SJCRH30 (cell line): ENCODE results near the gene CGNL1. TPM values are rescaled to one million over a fixed set of nuclear protein-coding genes. Genes with fewer than 3 reads are reported as not detected.
A peak's percentile ranks its signal among the peaks of the same experiment; 100 is the strongest.

ENCODE experiments used
- DNase-seq, 2 experiments: peaks; one replicate each; pipeline ENCODE4 v3.0.0-alpha.2; 2015 to 2020
- H3K27ac ChIP-seq: fragments of 250-450 bp; sonication (Bioruptor Pico); 2 replicates; pipeline ENCODE4 v1.5.1; 2020; ENCODE audit warnings: mild to moderate bottlenecking, moderate library complexity
- H3K27me3 ChIP-seq: fragments of 250-450 bp; sonication (Bioruptor Pico); 2 replicates; pipeline ENCODE4 v1.5.1; 2020; ENCODE audit warnings: mild to moderate bottlenecking, moderate library complexity
- H3K36me3 ChIP-seq: fragments of 250-450 bp; sonication (Bioruptor Pico); 2 replicates; pipeline ENCODE4 v1.5.1; 2020; ENCODE audit warnings: mild to moderate bottlenecking, moderate library complexity
- H3K4me1 ChIP-seq: fragments of 250-450 bp; sonication (Bioruptor Pico); 2 replicates; pipeline ENCODE4 v1.5.1; 2020; ENCODE audit warnings: mild to moderate bottlenecking, moderate library complexity
- H3K4me3 ChIP-seq: fragments of 250-450 bp; sonication (Bioruptor Pico); 2 replicates; pipeline ENCODE4 v1.5.1; 2020; ENCODE audit warnings: mild to moderate bottlenecking, moderate library complexity
- H3K9me3 ChIP-seq: fragments of 250-450 bp; sonication (Bioruptor Pico); replicated peaks from 2 replicates; pipeline ENCODE4 v1.5.1; 2020; ENCODE audit warnings: mild to moderate bottlenecking, moderate library complexity
- total RNA-seq: library from RNA; depleted of rRNA; stranded (reverse); fragments of >200 nt; shearing (Covaris generic); gene quantifications from 2 replicates; pipeline ENCODE4 v1.2.3, GENCODE V29; 2014

CGNL1 gene
- total RNA-seq, 1 experiment from 2014 or later: 5.5 TPM

DNA sequence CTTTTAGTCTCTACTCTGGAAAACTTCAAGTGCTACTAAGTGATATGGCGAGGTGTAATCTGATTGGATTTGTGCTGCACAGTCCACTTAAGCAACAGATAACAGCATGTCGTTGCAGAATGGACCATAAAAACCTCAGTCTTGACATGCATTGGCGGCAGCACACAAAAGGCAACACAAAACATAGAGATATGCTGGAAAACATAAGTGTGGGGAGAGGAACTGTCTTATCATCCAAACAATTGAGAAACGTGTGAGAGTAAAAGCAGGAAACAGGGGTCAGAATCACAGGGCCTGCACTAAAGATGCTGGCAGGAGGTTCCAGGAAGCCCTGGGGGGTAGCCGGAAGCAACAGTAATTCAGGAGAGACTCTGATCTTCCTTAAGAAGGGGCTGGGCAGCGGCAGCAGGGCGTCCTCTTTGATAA, 82.1 kb downstream of the CGNL1 start:
- no peak overlapping the region for H3K27ac ChIP-seq

DNA sequence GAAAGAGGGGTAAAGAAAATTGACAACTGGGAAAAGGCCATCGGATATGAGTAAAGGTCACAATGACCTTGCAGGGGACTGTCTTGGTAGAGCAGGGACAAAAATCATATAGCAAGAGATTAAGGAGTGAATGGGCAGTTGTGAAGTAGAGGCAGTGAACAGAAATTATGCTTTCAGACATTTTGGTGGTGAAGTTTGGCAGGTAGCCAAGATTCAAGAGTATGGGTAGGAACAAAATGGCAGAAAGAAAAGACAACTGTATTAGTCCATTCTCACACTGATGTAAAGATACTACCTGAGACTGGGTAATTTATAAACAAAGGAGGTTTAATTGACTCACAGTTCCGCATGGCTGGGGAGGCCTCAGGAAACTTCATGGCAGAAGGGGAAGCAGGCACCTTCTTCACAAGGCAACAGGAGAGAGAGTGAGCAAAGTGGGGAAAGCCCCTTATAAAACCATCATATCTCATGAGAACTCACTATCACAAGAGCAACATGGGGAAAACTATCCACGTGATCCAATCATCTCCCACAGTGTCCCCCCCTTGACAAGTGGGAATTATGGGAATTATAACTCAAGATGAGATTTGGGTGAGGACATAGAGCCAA, 84.0 kb downstream of the CGNL1 start:
- Histone ChIP-seq H3K9me3 (no peaks in the 10 kb centered on the region), H3K27me3 (no peaks in the 10 kb centered on the region), H3K4me3 (no peak overlapping the region), H3K27ac (no peak overlapping the region), H3K4me1 (no peaks in the 10 kb centered on the region), H3K36me3 (no peaks in the 10 kb centered on the region)
- DNase-seq: peak in 1 of 2 experiments; percentile 20

More for the DNA sequence above, 82.1 kb downstream of the CGNL1 start:
- H3K4me3 ChIP-seq: no peak overlapping the region
- no peak for DNase-seq
- no peaks in the 10 kb centered on the region for H3K27me3 ChIP-seq
- no peaks in the 10 kb centered on the region for H3K36me3 ChIP-seq
- H3K9me3 ChIP-seq: no peaks in the 10 kb centered on the region
- H3K4me1 ChIP-seq: no peaks in the 10 kb centered on the region

DNA sequence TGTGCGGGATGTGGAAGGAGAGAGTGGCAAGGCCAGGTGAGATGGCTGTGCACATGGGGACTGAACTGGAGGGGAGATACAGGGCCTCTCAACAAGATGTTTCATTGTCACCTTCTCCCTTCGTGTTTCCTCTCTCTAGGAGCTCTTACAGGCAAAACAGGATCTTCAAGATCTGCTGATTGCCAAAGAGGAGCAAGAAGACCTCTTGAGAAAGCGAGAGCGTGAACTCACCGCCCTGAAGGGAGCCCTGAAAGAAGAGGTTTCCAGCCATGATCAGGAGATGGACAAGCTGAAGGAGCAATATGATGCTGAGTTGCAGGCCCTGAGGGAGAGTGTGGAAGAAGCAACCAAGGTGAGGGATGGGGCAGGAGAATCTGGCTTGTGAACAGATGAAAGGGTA, 85.2 kb downstream of the CGNL1 start:
- no peak overlapping the region for H3K4me3 ChIP-seq
- peak in 1 of 2 experiments; percentile 31 for DNase-seq
- H3K4me1 ChIP-seq: no peaks in the 10 kb centered on the region
- H3K9me3 ChIP-seq: no peaks in the 10 kb centered on the region
- H3K27ac ChIP-seq: no peak overlapping the region
- no peaks in the 10 kb centered on the region for H3K36me3 ChIP-seq
- H3K27me3 ChIP-seq: no peaks in the 10 kb centered on the region

DNA sequence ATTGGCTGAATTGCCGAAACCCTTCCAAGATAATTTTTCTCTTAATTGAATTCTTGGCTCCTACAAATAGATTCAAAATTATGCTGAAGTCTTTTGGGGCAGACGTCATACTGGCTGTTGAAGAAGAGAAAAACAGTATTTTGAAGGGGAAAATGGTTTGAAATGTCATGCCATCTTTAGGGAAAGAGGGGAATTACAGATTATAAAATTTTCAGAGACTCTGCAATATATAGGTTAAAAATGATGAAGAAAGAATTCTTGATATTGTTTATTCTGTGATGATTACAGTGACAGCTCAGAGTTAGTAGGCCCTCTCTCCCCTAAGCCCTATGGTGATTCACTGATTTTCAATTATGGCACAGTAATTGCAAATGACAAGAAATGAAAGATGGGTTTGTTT, 86.1 kb downstream of the CGNL1 start:
- Histone ChIP-seq H3K27ac (no peak overlapping the region), H3K36me3 (no peaks in the 10 kb centered on the region), H3K4me1 (no peaks in the 10 kb centered on the region), H3K27me3 (no peaks in the 10 kb centered on the region), H3K9me3 (no peaks in the 10 kb centered on the region), H3K4me3 (no peak overlapping the region)
- no peak for DNase-seq

DNA sequence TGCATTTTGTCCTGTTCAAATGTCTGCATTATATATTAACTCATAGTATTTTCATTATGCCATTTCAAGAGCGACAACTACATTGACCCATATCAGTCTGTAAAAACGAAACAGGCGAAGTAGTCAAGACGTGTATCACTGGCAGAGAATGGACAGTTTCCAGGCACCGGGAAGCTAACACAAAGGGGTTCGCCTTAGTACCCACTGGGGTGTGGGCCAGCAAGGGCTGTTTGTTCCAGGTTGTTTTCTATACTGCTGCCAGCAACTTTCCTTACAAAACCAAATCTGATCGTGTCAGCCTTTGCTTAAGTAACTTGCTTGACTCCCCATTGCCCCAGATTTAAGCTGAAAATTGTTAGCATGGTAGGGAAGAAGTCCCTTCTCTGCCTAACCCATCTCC, 87.1 kb downstream of the CGNL1 start:
- Histone ChIP-seq H3K9me3 (no peaks in the 10 kb centered on the region), H3K4me3 (no peak overlapping the region), H3K36me3 (no peaks in the 10 kb centered on the region), H3K4me1 (no peaks in the 10 kb centered on the region), H3K27me3 (no peaks in the 10 kb centered on the region), H3K27ac (no peak overlapping the region)
- no peak for DNase-seq

DNA sequence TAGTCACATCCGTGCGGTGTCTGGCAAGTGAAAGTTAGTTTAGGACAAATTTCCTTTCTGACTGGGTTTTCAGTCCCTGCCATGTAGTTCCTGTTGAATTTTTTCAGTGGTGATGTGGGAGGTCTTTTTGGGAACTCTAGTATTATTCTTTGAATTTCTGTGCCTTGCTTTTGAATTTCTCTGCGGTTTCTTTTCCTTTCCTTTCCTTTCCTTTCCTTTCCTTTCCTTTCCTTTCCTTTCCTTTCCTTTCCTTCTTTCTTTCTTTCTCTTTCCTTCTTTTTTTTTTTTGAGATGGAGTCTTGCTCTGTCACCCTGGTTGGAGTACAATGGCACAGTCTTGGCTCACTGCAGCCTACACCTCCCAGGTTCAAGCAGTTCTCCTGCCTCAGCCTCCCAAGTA, 88.2 kb downstream of the CGNL1 start:
- no peaks in the 10 kb centered on the region for H3K27me3 ChIP-seq
- H3K36me3 ChIP-seq: no peaks in the 10 kb centered on the region
- no peaks in the 10 kb centered on the region for H3K4me1 ChIP-seq

DNA sequence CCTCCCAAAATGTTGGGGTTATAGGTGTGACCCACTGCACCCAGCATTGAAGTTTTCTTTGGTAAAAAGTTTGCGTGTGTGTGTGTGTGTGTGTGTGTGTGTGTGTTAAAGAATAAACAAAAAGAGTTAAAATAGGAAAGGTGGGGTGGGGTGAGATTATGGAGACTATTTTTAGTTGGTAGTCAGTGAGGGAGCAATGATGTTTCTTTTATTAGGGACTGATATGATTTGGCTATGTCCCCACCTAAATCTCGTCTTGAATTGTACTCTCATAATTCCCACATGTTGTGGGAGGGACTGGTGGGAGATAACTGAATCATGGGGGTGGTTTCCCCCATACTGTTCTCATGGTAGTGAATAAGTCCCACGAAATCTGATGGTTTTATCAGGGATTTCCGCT, 92.2 kb downstream of the CGNL1 start:
- no peak for DNase-seq
- no peaks in the 10 kb centered on the region for H3K9me3 ChIP-seq
- no peak overlapping the region for H3K27ac ChIP-seq
- H3K4me1 ChIP-seq: no peaks in the 10 kb centered on the region
- no peak overlapping the region for H3K4me3 ChIP-seq
- H3K36me3 ChIP-seq: no peaks in the 10 kb centered on the region
- H3K27me3 ChIP-seq: no peaks in the 10 kb centered on the region

More for the DNA sequence above, 88.2 kb downstream of the CGNL1 start:
- Histone ChIP-seq H3K9me3 (no peaks in the 10 kb centered on the region), H3K27ac (no peak overlapping the region), H3K4me3 (no peak overlapping the region)
- no peak for DNase-seq

DNA sequence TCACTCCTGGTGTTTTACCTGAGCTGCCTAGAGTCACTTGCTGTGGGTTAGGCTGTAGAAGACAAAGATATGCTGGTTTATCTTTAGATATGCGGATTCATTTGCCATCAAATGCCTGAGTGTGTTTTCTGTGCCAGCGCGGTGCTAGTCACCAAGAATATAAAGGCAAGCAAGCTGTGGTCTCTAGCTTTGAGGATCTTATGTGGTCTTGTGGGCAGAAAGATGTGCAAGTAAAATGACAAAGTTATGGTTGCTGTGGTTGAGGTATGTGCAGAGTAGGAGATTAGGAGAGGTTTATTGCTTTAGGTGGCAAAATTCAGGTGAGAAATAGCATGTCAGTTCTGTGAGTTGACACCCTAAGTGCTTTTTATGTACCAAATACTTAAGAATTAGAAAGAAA, 94.2 kb downstream of the CGNL1 start:
- Histone ChIP-seq H3K4me3 (no peak overlapping the region), H3K27me3 (no peaks in the 10 kb centered on the region), H3K36me3 (no peaks in the 10 kb centered on the region), H3K27ac (no peak overlapping the region), H3K9me3 (no peaks in the 10 kb centered on the region), H3K4me1 (no peaks in the 10 kb centered on the region)
- no peak for DNase-seq

DNA sequence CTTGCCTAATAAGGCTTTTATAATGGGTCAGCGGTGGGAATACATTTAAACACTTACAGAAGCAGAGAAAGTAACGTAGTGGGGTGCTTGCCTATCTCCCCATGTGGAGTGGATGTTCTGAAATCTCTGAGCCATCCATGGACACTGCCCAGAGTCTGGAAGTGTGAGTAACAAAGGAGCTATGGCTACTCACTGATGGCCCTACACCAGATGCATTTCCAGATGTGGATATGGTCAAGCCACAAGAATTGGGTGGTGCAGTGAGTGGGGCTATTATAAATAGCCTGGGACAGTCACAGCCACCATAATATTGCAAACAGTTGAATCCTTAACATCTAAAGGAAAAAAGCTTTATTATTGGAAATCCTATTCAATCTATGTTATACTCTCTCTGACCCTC, 96.6 kb downstream of the CGNL1 start:
- DNase-seq: no peak
- no peaks in the 10 kb centered on the region for H3K9me3 ChIP-seq
- H3K4me1 ChIP-seq: peaks cover 15% of the 10 kb centered on the region
- H3K36me3 ChIP-seq: no peaks in the 10 kb centered on the region
- H3K4me3 ChIP-seq: no peak overlapping the region
- no peak overlapping the region for H3K27ac ChIP-seq
- H3K27me3 ChIP-seq: no peaks in the 10 kb centered on the region

DNA sequence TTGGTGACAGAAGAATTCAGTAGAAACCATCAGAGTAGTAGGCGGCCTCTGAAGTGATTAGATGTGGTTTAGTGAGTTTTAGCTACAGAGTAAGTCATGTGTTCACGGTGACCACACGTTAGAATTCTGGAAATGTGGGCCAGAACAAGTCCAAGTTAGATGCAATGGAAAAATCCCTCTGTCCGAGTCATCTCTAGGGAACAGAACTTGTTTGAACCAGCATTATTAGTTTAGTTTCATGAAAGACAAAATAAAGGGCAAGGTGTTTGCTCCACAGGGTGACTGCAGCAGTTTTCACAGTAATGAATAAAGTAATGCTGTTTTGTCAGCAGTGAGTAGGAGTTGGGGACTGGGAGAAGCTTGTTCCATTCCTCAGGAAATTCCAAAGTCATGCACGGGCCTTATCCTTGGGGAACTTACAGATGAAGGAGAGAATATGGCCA, 100.2 kb downstream of the CGNL1 start:
- Histone ChIP-seq H3K4me1 (peaks cover 15% of the 10 kb centered on the region), H3K36me3 (no peaks in the 10 kb centered on the region), H3K27me3 (no peaks in the 10 kb centered on the region), H3K9me3 (no peaks in the 10 kb centered on the region), H3K4me3 (no peak overlapping the region), H3K27ac (no peak overlapping the region; the same call in 1 of the 2 replicates)
- DNase-seq: peak; percentile 19 to 34

DNA sequence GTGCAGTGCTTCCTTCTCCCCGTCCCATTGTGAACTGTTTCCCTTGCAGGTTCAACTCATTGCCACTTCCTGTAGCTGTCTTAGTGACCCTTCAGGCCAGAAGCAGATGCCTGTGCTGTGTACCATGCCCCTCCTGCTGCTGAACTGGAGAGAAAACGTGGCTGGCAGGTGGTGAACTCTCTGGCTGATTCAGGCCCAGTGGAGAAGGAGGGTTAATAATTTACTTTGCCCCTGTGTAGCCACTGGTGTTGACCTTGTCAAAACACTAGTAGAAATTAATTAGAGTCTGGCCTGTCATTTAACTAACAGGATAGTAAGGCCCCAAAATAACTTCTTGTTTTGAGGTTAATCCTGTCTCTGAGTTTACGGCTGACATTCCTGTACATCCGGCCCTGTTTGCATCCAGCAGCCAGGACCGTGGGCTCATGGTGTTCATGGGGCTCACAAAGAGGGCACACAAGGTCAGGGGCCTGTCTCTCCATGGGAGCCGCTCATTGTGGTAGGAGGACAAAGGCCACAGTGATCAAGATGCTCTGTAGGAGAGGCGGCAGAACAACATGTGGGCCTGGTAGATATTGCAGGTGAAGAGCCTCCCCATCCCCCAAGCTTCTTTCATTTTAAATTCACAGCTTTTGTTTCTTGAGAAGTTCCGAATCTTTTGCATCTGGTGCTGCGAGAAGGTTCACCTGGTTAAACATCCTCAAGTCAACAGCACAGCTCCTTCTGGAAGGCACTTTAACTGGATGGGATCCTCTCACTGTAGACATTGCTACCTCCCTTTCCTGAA, 101.6 kb downstream of the CGNL1 start:
- Histone ChIP-seq H3K27me3 (no peaks in the 10 kb centered on the region), H3K27ac (no peak overlapping the region), H3K9me3 (no peaks in the 10 kb centered on the region; the same call in 1 of the 2 replicates), H3K36me3 (no peaks in the 10 kb centered on the region), H3K4me3 (no peak overlapping the region), H3K4me1 (peaks cover 15% of the 10 kb centered on the region)
- no peak for DNase-seq

DNA sequence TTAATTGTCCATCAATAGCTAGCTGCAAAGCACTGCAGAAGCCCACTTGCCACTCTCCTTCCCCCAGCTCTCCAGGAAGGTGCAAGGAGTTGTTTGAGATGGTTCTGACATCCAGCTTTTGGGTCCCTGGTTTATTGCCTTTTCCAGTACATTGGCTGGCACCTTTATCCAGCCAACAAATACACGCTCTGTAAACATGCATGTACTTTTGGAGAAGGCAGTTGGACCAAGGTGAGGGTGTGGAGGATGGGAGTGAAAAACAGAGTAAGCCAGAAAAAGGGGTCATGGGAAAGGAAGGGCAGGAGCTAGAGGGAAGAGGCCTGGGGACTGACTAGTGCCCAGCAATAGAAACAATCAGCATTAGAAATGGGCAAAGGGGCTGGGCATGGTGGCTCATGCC, 102.7 kb downstream of the CGNL1 start:
- no peaks in the 10 kb centered on the region for H3K36me3 ChIP-seq
- H3K9me3 ChIP-seq: no peaks in the 10 kb centered on the region; the same call in 1 of the 2 replicates

DNA sequence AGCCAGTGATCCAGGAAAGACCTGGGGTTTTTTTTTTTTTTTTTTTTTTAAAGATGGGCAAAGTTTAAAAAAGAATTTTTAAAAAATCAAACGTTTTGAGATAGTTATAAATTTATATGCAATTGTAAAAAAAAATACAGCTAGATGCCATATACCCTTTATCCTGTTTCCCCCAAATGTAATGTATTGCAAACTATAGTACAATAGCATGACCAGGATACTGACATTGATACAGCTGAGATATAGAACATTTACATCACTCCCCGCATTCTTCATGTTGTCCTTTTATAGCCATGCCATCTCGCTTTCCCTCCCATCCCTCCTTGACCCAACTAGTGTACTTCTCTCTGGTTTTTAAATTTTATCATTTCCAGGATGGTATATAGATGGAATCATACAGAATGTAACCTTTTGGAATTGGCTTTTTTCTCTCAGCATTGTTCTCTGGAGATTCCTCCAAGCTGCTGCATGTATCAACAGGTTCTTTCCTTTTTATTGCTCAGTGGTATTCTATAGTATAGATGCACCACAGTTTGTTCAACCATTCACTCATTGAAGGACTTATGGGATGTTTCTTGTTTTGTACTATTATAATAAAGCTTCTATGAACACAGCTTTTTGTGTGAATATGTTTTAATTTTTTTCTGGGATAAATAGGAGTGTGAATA, 104.9 kb downstream of the CGNL1 start:
- peaks cover 19% of the 10 kb centered on the region for H3K4me1 ChIP-seq
- no peak for DNase-seq
- H3K4me3 ChIP-seq: no peak overlapping the region
- H3K27ac ChIP-seq: no peak overlapping the region
- H3K36me3 ChIP-seq: no peaks in the 10 kb centered on the region
- H3K9me3 ChIP-seq: no peaks in the 10 kb centered on the region; the same call in 1 of the 2 replicates
- H3K27me3 ChIP-seq: no peaks in the 10 kb centered on the region

More for the DNA sequence above, 102.7 kb downstream of the CGNL1 start:
- Histone ChIP-seq H3K27me3 (no peaks in the 10 kb centered on the region), H3K4me3 (no peak overlapping the region), H3K27ac (no peak overlapping the region), H3K4me1 (peaks cover 15% of the 10 kb centered on the region)
- DNase-seq: no peak

DNA sequence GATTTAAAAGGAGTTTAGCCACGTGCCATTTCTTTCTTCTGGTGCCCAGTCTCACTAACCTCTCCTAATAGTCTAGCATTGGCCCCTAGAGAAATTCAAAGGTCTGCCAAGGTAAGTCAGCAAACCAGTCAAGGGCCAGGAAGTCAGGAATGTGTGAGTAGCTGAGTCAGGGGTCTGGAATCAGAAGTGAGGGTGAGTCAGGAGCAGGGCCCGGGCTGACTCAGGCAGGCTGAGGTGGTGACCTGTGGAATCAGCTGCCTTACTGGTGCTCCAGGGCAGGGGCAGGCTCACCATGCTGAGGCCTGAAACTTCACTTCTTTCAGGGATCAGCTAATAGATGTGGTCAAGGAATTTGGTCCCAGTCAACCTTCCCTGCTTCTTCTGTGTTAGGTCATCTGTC, 109.6 kb downstream of the CGNL1 start:
- peak overlapping the region; percentile 20; the same call in 1 of the 2 replicates for H3K27ac ChIP-seq
- H3K27me3 ChIP-seq: no peaks in the 10 kb centered on the region
- H3K36me3 ChIP-seq: no peaks in the 10 kb centered on the region
- H3K9me3 ChIP-seq: no peaks in the 10 kb centered on the region; the same call in 1 of the 2 replicates
- peaks cover 17% of the 10 kb centered on the region for H3K4me1 ChIP-seq
- no peak overlapping the region for H3K4me3 ChIP-seq
- DNase-seq: peak; percentile 49 to 61

DNA sequence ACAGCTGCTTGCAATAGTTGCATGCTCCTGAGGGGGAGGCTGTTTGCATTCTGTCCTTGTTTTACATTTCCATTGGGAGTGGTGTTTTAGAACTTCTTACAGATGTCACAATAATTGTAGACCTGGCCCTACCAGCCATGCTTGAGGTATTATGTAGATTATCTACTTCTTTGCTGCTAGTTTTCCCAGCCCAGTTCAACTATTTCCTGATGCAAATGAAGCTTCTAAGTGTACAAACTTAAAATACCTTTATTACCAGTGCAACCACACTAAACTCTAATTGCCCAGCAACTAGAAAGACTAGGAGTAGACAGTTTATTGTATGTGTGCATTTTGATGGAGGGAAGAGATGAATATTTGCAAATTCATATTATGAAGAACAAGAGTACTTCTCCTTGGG, 110.5 kb downstream of the CGNL1 start:
- Histone ChIP-seq H3K27me3 (no peaks in the 10 kb centered on the region), H3K4me1 (peaks cover 17% of the 10 kb centered on the region), H3K4me3 (no peak overlapping the region), H3K27ac (no peak overlapping the region), H3K36me3 (no peaks in the 10 kb centered on the region), H3K9me3 (no peaks in the 10 kb centered on the region; the same call in 1 of the 2 replicates)
- no peak for DNase-seq
